ENCODE data around the gene ACTL7B. TPM values are rescaled to one million over a fixed set of nuclear protein-coding genes. Genes with fewer than 3 reads are reported as not detected.

ACTL7B gene
- total RNA-seq, 1 donor from 2014 or later, result not detected

DNA sequence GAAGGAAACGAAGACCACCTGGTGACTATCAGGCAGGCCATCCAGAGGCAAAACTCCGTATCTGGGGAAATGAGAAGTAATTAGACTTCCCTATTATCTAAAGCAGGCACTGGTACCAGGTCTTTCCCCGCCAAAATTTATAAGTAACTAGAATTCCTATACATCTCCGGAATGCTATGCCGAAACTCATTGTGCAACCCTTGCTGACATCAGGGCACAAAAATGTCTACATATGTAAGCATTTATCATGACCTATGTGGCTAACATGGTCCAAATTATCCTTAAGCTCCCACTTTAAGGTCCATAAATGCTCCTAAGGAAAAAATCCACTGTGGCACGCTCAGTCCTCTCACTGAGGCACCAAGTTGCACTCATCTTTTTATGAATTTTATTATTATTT is 17.8 kb downstream of the ACTL7B start:
- H3K9me3 Mint-ChIP-seq, result peaks cover 6% of the 10 kb centered on the region
- no peak overlapping the region for H3K27ac Mint-ChIP-seq
- DNase-seq (ENCODE audit: low spot score in 2 of 2, unreplicated experiment in 2 of 2), result no peak
- peaks cover 2% of the 10 kb centered on the region for H3K27me3 Mint-ChIP-seq (ENCODE audit: low read depth)
- no peaks in the 10 kb centered on the region for H3K36me3 Mint-ChIP-seq
- no peak overlapping the region for H3K4me3 Mint-ChIP-seq
- peaks cover 15% of the 10 kb centered on the region for H3K4me1 Mint-ChIP-seq
- TF ChIP-seq, protein P1, sequence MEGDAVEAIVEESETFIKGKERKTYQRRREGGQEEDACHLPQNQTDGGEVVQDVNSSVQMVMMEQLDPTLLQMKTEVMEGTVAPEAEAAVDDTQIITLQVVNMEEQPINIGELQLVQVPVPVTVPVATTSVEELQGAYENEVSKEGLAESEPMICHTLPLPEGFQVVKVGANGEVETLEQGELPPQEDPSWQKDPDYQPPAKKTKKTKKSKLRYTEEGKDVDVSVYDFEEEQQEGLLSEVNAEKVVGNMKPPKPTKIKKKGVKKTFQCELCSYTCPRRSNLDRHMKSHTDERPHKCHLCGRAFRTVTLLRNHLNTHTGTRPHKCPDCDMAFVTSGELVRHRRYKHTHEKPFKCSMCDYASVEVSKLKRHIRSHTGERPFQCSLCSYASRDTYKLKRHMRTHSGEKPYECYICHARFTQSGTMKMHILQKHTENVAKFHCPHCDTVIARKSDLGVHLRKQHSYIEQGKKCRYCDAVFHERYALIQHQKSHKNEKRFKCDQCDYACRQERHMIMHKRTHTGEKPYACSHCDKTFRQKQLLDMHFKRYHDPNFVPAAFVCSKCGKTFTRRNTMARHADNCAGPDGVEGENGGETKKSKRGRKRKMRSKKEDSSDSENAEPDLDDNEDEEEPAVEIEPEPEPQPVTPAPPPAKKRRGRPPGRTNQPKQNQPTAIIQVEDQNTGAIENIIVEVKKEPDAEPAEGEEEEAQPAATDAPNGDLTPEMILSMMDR (IDR thresholded peaks at IDR 0.05; ENCODE audit: unreplicated experiment), result no peak

DNA sequence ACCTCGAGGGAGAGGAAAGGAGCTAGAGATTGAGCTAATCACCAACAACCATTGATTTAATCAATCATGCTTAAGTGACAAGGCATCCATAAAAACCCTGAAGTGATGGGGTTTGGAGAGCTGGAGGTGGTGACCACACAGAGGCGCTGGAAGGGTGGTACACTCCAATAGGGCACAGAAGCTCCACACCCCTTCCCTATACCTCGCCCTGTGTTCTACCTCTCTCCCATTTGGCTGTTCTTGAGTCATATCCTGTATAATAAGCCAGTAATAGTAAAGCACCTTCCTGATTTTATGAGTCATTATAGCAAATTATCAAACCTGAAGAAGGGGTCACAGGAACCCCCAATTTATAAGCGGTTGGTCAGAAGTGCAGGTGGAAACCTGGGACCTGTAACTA is 18.3 kb downstream of the ACTL7B start:
- TF ChIP-seq, protein P1 (IDR thresholded peaks at IDR 0.05; ENCODE audit: unreplicated experiment), result no peak
- H3K9me3 Mint-ChIP-seq, result peaks cover 6% of the 10 kb centered on the region
- H3K4me3 Mint-ChIP-seq, result no peak overlapping the region
- H3K36me3 Mint-ChIP-seq, result no peaks in the 10 kb centered on the region
- H3K4me1 Mint-ChIP-seq, result peaks cover 17% of the 10 kb centered on the region
- no peak overlapping the region for H3K27ac Mint-ChIP-seq
- peaks cover 1% of the 10 kb centered on the region for H3K27me3 Mint-ChIP-seq (ENCODE audit: low read depth)
- DNase-seq (ENCODE audit: low spot score in 2 of 2, unreplicated experiment in 2 of 2), result no peak

DNA sequence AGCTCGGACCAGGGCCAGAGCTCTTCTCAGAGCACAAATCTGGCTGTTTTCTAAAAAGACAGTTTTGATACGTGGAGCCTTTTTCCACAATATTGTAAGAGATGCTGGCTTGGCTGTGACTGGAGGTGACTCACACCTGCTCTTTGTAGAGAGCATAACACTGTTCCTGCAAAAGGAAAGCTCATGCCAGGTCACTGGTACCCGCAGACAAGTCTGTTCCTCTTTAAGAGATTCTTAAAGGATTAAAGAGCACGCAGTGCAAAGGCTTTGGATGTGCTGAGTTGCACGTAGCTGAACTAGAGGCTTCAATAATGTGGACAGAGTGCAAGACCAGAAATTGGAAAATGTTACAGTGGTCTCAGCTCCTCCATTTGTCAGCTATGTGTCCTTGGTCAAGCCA is 19.0 kb downstream of the ACTL7B start:
- DNase-seq (ENCODE audit: low spot score in 2 of 2, unreplicated experiment in 2 of 2), result no peak
- Mint-ChIP-seq H3K4me3 (no peak overlapping the region), H3K27ac (no peak overlapping the region), H3K9me3 (peaks cover 6% of the 10 kb centered on the region), H3K36me3 (no peaks in the 10 kb centered on the region), H3K27me3 (ENCODE audit: low read depth) (no peaks in the 10 kb centered on the region), H3K4me1 (peaks cover 20% of the 10 kb centered on the region)
- TF ChIP-seq, protein P1 (IDR thresholded peaks at IDR 0.05; ENCODE audit: unreplicated experiment), result no peak

DNA sequence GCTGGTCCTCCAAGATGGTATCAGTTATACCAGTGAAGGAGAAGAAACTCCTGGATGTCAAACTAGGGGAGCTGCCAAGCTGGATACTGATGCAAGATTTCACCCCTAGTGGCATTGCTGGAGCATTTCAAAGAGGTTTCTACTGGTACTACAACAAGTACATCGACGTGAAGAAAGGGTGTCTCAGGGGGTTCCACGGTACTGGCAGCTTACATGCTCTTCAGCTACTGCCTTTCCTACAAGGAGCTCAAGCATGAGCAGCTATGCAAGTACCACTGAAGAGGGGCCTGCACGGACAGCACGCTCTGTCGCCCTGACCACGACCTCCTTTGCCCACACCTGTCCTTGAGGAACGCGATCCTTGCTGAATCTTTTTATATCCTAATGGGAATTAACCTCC is 19.5 kb downstream of the ACTL7B start:
- Mint-ChIP-seq H3K4me3 (no peak overlapping the region), H3K27ac (no peak overlapping the region), H3K9me3 (peaks cover 6% of the 10 kb centered on the region), H3K4me1 (peaks cover 25% of the 10 kb centered on the region), H3K36me3 (no peaks in the 10 kb centered on the region), H3K27me3 (ENCODE audit: low read depth) (no peaks in the 10 kb centered on the region)
- DNase-seq (ENCODE audit: low spot score in 2 of 2, unreplicated experiment in 2 of 2), result no peak
- TF ChIP-seq, protein P1 (IDR thresholded peaks at IDR 0.05; ENCODE audit: unreplicated experiment), result no peak

DNA sequence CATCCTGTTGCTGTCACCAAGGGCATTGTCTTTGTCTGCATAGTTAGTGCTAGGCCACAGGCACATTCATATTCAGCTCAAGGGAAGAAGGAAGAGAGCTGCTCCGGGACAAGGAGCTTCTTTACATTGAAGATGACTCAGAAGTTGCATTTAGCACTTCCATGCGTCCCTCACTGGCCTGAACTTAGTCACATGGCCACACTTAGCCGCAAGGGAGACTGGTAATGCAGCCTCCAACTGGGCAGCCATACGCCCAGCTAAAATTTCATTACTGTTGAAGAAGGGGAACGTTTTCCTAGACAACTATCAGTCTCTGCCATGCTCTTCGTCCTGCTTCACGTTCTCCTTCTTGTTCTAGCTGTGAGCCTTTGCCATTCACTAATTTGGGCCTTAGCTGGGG is 20.0 kb downstream of the ACTL7B start:
- no peaks in the 10 kb centered on the region for H3K27me3 Mint-ChIP-seq (ENCODE audit: low read depth)
- DNase-seq (ENCODE audit: low spot score in 2 of 2, unreplicated experiment in 2 of 2), result no peak
- H3K36me3 Mint-ChIP-seq, result no peaks in the 10 kb centered on the region
- H3K9me3 Mint-ChIP-seq, result peaks cover 6% of the 10 kb centered on the region
- TF ChIP-seq, protein P1 (IDR thresholded peaks at IDR 0.05; ENCODE audit: unreplicated experiment), result no peak
- peaks cover 30% of the 10 kb centered on the region for H3K4me1 Mint-ChIP-seq
- H3K4me3 Mint-ChIP-seq, result no peak overlapping the region
- no peak overlapping the region for H3K27ac Mint-ChIP-seq

Data from mesothelial cell of epicardium (in vitro differentiated cells).